Hypothalamus (tissue), 51 donors: ENCODE results near the gene SEMA4D.

ENCODE experiments used
- DNase-seq, 51 donors: peaks; one replicate each; lab custom pipeline; 2025; lab: John Stamatoyannopoulos, UW

The SEMA4D gene

GRCh38 chr9:89342213-89342612, 155.7 kb downstream of the SEMA4D start:
- no peak for DNase-seq

- DNase-seq = no peak
Measured at GRCh38 chr9:89340332-89340731, 157.6 kb downstream of the SEMA4D start.

- no peak for DNase-seq
Measured at GRCh38 chr9:89339807-89340206, 158.1 kb downstream of the SEMA4D start.

GRCh38 chr9:89330513-89330912, 167.4 kb downstream of the SEMA4D start:
- no peak for DNase-seq

GRCh38 chr9:89329917-89330316, 168.0 kb downstream of the SEMA4D start:
- no peak for DNase-seq

GRCh38 chr9:89328064-89328463, 169.8 kb downstream of the SEMA4D start:
- DNase-seq = no peak

- DNase-seq = no peak
Measured at GRCh38 chr9:89325733-89326132, 172.2 kb downstream of the SEMA4D start.

- DNase-seq = no peak
Measured at GRCh38 chr9:89323390-89323789, 174.5 kb downstream of the SEMA4D start.

GRCh38 chr9:89319015-89319905, 178.7 kb downstream of the SEMA4D start:
- peak in 1 of 51 donors; percentile 3 for DNase-seq

- DNase-seq = peak; percentile 74 to 99 (median 94)
Measured at GRCh38 chr9:89318123-89319014, 179.5 kb downstream of the SEMA4D start, which contains the start of gene SECISBP2. TSS of gene SECISBP2 (plus strand) at chr9:89318500. CDS start at chr9:89318577, 77 bp downstream.

- DNase-seq = no peak
Measured at GRCh38 chr9:89317282-89317681, 180.6 kb downstream of the SEMA4D start.

- DNase-seq = no peak
Measured at GRCh38 chr9:89315482-89315881, 182.4 kb downstream of the SEMA4D start.

GRCh38 chr9:89314955-89315354, 183.0 kb downstream of the SEMA4D start:
- no peak for DNase-seq

- DNase-seq = no peak
Measured at GRCh38 chr9:89313842-89314241, 184.1 kb downstream of the SEMA4D start.

GRCh38 chr9:89312222-89312571, 185.7 kb downstream of the SEMA4D start:
- DNase-seq = no peak

- DNase-seq = no peak
Measured at GRCh38 chr9:89311346-89312221, 186.3 kb downstream of the SEMA4D start.
